Adrenal gland (tissue), 12 donors: ENCODE data around the gene GATAD2A. TPM values are rescaled to one million over a fixed set of nuclear protein-coding genes. Genes with fewer than 3 reads are reported as not detected.

Experiments
- DNase-seq, 7 donors: peaks; one replicate each; pipeline ENCODE4 v3.0.0-alpha.2; 2019 to 2020
- H3K27ac ChIP-seq, 5 donors: fragments of 200-600 bp; sonication (generic) in 4 of 5; 1 replicate in 3 of 5; 2 replicates in 2 of 5; pipeline versions ENCODE4 v1.5.1 to v1.8.0; 2016 to 2020; ENCODE audit warnings: mild to moderate bottlenecking in 1 of 5
- H3K27me3 ChIP-seq: fragments of 200-600 bp; 2 replicates; pipeline ENCODE4 v1.8.0; 2021
- H3K36me3 ChIP-seq, 2 donors: fragments of 200-600 bp; replicated peaks in 1 of 2; 1 replicate in 1 of 2; 2 replicates in 1 of 2; pipeline versions ENCODE4 v1.5.1 to v1.8.0; 2018 to 2022
- H3K4me1 ChIP-seq, 2 donors: fragments of 200-600 bp; replicated peaks in 1 of 2; 1 replicate in 1 of 2; 2 replicates in 1 of 2; pipeline versions ENCODE4 v1.5.1 to v1.8.0; 2018 to 2021
- H3K4me3 ChIP-seq, 4 donors: fragments of 200-600 bp; sonication (generic) in 3 of 4; one replicate each; pipeline ENCODE4 v1.5.1; 2016 to 2018
- H3K9me3 ChIP-seq, 3 donors: fragments of 200-600 bp; sonication (generic) in 1 of 3; replicated peaks in 1 of 3; 1 replicate in 2 of 3; 2 replicates in 1 of 3; pipeline versions ENCODE4 v1.5.1 to v1.8.0; 2016 to 2021
- CTCF ChIP-seq, 6 experiments: fragments of 450-650 bp in 4 of 6; fragments of 200-600 bp in 2 of 6; sonication (generic) in 1 of 6; IDR thresholded peaks; 1 replicate in 5 of 6; 2 replicates in 1 of 6; pipeline versions ENCODE4 v1.5.1 to v1.8.0; 2016 to 2021; ENCODE audit warnings: antibody characterized with exemption in 6 of 6, mild to moderate bottlenecking in 2 of 6, moderate library complexity in 1 of 6
- POLR2A ChIP-seq, 2 donors: fragments of 450-650 bp; IDR thresholded peaks; one replicate each; pipeline ENCODE4 v1.6.1; 2017; ENCODE audit warnings: antibody characterized with exemption in 2 of 2, mild to moderate bottlenecking in 2 of 2, moderate library complexity in 1 of 2
- WGBS, 4 donors: extraction: QIAGEN DNeasy Blood & Tissue Kit in 2 of 4; methylation state at CpG; one replicate each; pipeline versions ENCODE4 v1.1.5 to v1.1.7; 2013 to 2017; 5-methylcytosine and 5-hydroxymethylcytosine counted together
- intact Hi-C, 2 donors: fragments of 100-400 bp; cut with DNase I; formaldehyde crosslinking; loops; one replicate each; pipeline versions ENCODE4 v1.14.1 to v1.15.0; 2022 to 2023
- polyA plus RNA-seq, 3 donors: library from polyadenylated mRNA; stranded (reverse); fragments of 200-250 nt in 2 of 3; fragments of 350-450 nt in 1 of 3; fragmentation: Illumina TruSeq in 1 of 3; extraction: RNeasy Lipid Tissue Mini Kit (QIAGEN cat#74804) in 1 of 3; gene quantifications; one replicate each; pipeline ENCODE4 v1.2.3, GENCODE V29; 2013 to 2014
- total RNA-seq, 9 donors: library from RNA; depleted of rRNA in 4 of 9; stranded (reverse); fragments of >200 nt in 4 of 9; fragments of 120-200 nt in 1 of 9; fragmentation: NEBNext Ultra II Directional in 1 of 9; extraction: Animal tissue kit (Norgen Biotek cat#: 25700) in 1 of 9; gene quantifications; one replicate each; pipeline versions ENCODE4 v1.1.0 to v1.2.4, GENCODE V29; 2013 to 2023
- donor health status: healthy with polysubstance abuse.
- donor health status: Bipolar disorder and iron deficiency.
- donor health status: DM: yes; HTN: yes; CAD: no.
- donor health status: DM: no; HTN: no; CAD: no.
- donor health status: DM: no; HTN: no; CAD: no.
- donor health status: DM: yes; HTN: yes; CAD: no.

The GATAD2A gene
- total and polyA plus RNA-seq, 12 donors, result 17.0 to 125 (median 61.9) TPM

- TF ChIP-seq CTCF (IDR thresholded peaks at IDR 0.05) (no peak), POLR2A (IDR thresholded peaks at IDR 0.05) (no peak)
- Histone ChIP-seq H3K27me3 (no peaks in the 10 kb centered on the region), H3K4me1 (peaks cover 7 to 8% of the 10 kb centered on the region in 2 donors), H3K9me3 (no peaks in the 10 kb centered on the region), H3K4me3 (no peak overlapping the region), H3K27ac (no peak overlapping the region), H3K36me3 (no peaks in the 10 kb centered on the region)
- WGBS, 4 donors, result 78 to 89% (median 83%) methylated on average over 10 to 19 of the region's 19 CpGs
- no peak for DNase-seq
- intact Hi-C loops, result no loop called here
Measured at GRCh38 chr19:19482809-19483596, 77.5 kb downstream of the GATAD2A start.

- Histone ChIP-seq H3K27ac (no peak overlapping the region), H3K4me1 (peaks cover 27 to 31% of the 10 kb centered on the region in 2 donors), H3K36me3 (no peaks in the 10 kb centered on the region), H3K9me3 (no peaks in the 10 kb centered on the region), H3K27me3 (no peaks in the 10 kb centered on the region), H3K4me3 (no peak overlapping the region)
- TF ChIP-seq CTCF (IDR thresholded peaks at IDR 0.05) (no peak), POLR2A (IDR thresholded peaks at IDR 0.05) (no peak)
- 76 to 85% (median 79%) methylated on average over 10 to 15 of the region's 15 CpGs for WGBS, 4 donors
- intact Hi-C loops, result loop anchor here in 1 of 2 donors (5.0 kb wide), 1 partner anchor 78 kb away; the partner anchor contains the start of gene GATAD2A
- no peak for DNase-seq
Measured at GRCh38 chr19:19485161-19485997, 79.9 kb downstream of the GATAD2A start.

- H3K27ac ChIP-seq, result no peak overlapping the region
- H3K27me3 ChIP-seq, result no peaks in the 10 kb centered on the region
- H3K4me3 ChIP-seq, result no peak overlapping the region
- no peaks in the 10 kb centered on the region for H3K9me3 ChIP-seq
- no peak for DNase-seq
- no peaks in the 10 kb centered on the region for H3K36me3 ChIP-seq
- WGBS, 4 donors, result 91 to 100% (median 93%) methylated on average over 4 to 5 of the region's 5 CpGs
- intact Hi-C loops, result loop anchor here in 1 of 2 donors (5.0 kb wide), 1 partner anchor 79 kb away; the partner anchor contains the start of gene GATAD2A
- TF ChIP-seq CTCF (IDR thresholded peaks at IDR 0.05), result no peak
- H3K4me1 ChIP-seq, result peaks cover 27 to 35% of the 10 kb centered on the region in 2 donors
Measured at GRCh38 chr19:19485998-19486290, 80.5 kb downstream of the GATAD2A start.

GRCh38 chr19:19486343-19487076, 81.0 kb downstream of the GATAD2A start:
- 56 to 75% (median 69%) methylated on average over 4 to 15 of the region's 15 CpGs for WGBS, 4 donors
- H3K4me1 ChIP-seq, result peaks cover 27 to 41% of the 10 kb centered on the region in 2 donors

More at GRCh38 chr19:19486343-19487076, 81.0 kb downstream of the GATAD2A start:
- Histone ChIP-seq H3K36me3 (no peaks in the 10 kb centered on the region), H3K4me3 (no peak overlapping the region), H3K9me3 (no peaks in the 10 kb centered on the region), H3K27me3 (no peaks in the 10 kb centered on the region), H3K27ac (peak overlapping the region in 2 of 5 donors; percentile 86 to 87)
- TF ChIP-seq CTCF (IDR thresholded peaks at IDR 0.05), result no peak
- no peak for TF ChIP-seq POLR2A (IDR thresholded peaks at IDR 0.05)
- intact Hi-C loops, result loop anchor here in 1 of 2 donors (5.0 kb wide), 1 partner anchor 79 kb away; the partner anchor contains the start of gene GATAD2A
- DNase-seq, result no peak
